Smooth muscle cell of the brain vasculature (primary cell): ENCODE results near the gene GPC6.

Experiments
- DNase-seq: peaks from one replicate; pipeline ENCODE4 v3.0.0-alpha.2; 2012; ENCODE audit warnings: low read depth, low spot score

GPC6 gene

GRCh38 chr13:93368718-93369117 is 142.1 kb downstream of the GPC6 start:
- no peak for DNase-seq

GRCh38 chr13:93372856-93373255 is 146.2 kb downstream of the GPC6 start:
- DNase-seq, result no peak

GRCh38 chr13:93375491-93375890 is 148.9 kb downstream of the GPC6 start:
- no peak for DNase-seq

- no peak for DNase-seq
Observed at GRCh38 chr13:93377196-93377595, 150.6 kb downstream of the GPC6 start.

- DNase-seq, result no peak
Observed at GRCh38 chr13:93378184-93378583, 151.6 kb downstream of the GPC6 start.

- DNase-seq, result no peak
Observed at GRCh38 chr13:93386116-93386515, 159.5 kb downstream of the GPC6 start.

GRCh38 chr13:93388701-93389100 is 162.1 kb downstream of the GPC6 start:
- no peak for DNase-seq

- DNase-seq, result no peak
Observed at GRCh38 chr13:93397619-93398018, 171.0 kb downstream of the GPC6 start.

GRCh38 chr13:93398167-93399035 is 171.8 kb downstream of the GPC6 start:
- no peak for DNase-seq

- DNase-seq, result no peak
Observed at GRCh38 chr13:93399212-93399611, 172.6 kb downstream of the GPC6 start.

GRCh38 chr13:93406136-93406535 is 179.5 kb downstream of the GPC6 start:
- no peak for DNase-seq

GRCh38 chr13:93407551-93407950 is 180.9 kb downstream of the GPC6 start:
- no peak for DNase-seq

GRCh38 chr13:93409001-93409400 is 182.4 kb downstream of the GPC6 start:
- DNase-seq, result no peak

GRCh38 chr13:93409816-93410215 is 183.2 kb downstream of the GPC6 start:
- DNase-seq, result no peak

- DNase-seq, result no peak
Observed at GRCh38 chr13:93411186-93411680, 184.6 kb downstream of the GPC6 start.

GRCh38 chr13:93412676-93413075 is 186.1 kb downstream of the GPC6 start:
- no peak for DNase-seq

- no peak for DNase-seq
Observed at GRCh38 chr13:93413972-93414717, 187.5 kb downstream of the GPC6 start.

GRCh38 chr13:93416736-93417355 is 190.2 kb downstream of the GPC6 start:
- DNase-seq, result no peak

- no peak for DNase-seq
Observed at GRCh38 chr13:93418398-93418797, 191.8 kb downstream of the GPC6 start.

- DNase-seq, result no peak
Observed at GRCh38 chr13:93420206-93420605, 193.6 kb downstream of the GPC6 start.

- no peak for DNase-seq
Observed at GRCh38 chr13:93420887-93421286, 194.3 kb downstream of the GPC6 start.

- no peak for DNase-seq
Observed at GRCh38 chr13:93422980-93423543, 196.5 kb downstream of the GPC6 start.
